GM18520 (cell line): ENCODE measurements around the gene PCDH10.
"Not testable (repeated sequence)": the region's sequence is repeated elsewhere in the genome, so short reads cannot be mapped to it uniquely, and the experiment has no call there.

Experiments
- ATAC-seq: cut with Tn5 transposase; IDR thresholded peaks from one replicate; pipeline ENCODE4 v1.9.1; 2021; ENCODE audit not compliant: unreplicated experiment

PCDH10 gene

DNA sequence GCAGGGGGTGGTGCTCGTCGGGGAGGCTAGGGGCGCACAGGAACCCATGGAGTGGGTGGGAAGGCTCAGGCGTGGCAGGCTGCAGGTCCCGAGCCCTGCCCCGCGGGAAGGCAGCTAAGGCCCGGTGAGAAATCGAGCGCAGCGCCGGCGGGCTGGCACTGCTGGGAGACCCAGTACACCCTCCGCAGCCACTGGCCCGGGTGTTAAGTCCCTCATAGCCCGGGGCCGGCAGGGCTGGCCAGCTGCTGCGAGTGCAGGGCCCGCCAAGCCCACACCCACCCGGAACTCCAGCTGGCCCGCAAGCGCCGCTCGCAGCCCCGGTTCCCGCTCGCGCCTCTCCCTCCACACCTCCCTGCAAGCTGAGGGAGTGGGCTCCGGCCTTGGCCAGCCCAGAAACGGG, 91.4 kb downstream of the PCDH10 start:
- ATAC-seq: not testable (repeated sequence)
